Testis (tissue), 2 donors: ENCODE data around the gene IKZF3.

Experiments used
- POLR2A ChIP-seq: fragments of 450-650 bp; IDR thresholded peaks from one replicate; pipeline ENCODE4 v1.6.1; 2017; ENCODE audit warnings: antibody characterized with exemption, mild to moderate bottlenecking, moderate library complexity
- TF ChIP-seq, protein P1 (sequence below), 3 experiments: fragments of 450-650 bp in 2 of 3; fragments of 200-600 bp in 1 of 3; sonication (generic) in 1 of 3; IDR thresholded peaks; one replicate each; pipeline ENCODE4 v1.5.1; 2016 to 2019; ENCODE audit warnings: antibody characterized with exemption in 3 of 3, mild to moderate bottlenecking in 2 of 3, moderate library complexity in 1 of 3

DNA sequence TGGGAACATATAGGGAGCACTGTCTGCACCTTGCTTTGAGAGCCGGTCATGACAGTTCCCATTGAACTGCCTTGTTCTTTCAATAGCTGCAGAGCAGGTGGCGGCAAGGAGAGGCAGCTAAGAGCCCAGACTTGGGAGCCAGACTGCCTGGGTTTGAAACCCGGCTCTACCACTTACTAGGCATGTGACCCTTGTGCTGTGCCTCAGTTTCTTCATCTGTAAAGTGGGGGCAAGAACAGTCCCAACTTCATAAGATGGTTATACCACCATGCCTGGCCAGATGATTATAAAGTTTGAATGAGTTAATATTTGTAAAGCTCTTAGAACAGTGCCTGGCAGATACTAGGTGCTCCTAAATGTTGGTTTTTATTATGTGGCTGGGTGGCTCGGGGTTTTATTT is 149.9 kb downstream of the IKZF3 start:
- TF ChIP-seq POLR2A = no peak
- TF ChIP-seq, protein P1, sequence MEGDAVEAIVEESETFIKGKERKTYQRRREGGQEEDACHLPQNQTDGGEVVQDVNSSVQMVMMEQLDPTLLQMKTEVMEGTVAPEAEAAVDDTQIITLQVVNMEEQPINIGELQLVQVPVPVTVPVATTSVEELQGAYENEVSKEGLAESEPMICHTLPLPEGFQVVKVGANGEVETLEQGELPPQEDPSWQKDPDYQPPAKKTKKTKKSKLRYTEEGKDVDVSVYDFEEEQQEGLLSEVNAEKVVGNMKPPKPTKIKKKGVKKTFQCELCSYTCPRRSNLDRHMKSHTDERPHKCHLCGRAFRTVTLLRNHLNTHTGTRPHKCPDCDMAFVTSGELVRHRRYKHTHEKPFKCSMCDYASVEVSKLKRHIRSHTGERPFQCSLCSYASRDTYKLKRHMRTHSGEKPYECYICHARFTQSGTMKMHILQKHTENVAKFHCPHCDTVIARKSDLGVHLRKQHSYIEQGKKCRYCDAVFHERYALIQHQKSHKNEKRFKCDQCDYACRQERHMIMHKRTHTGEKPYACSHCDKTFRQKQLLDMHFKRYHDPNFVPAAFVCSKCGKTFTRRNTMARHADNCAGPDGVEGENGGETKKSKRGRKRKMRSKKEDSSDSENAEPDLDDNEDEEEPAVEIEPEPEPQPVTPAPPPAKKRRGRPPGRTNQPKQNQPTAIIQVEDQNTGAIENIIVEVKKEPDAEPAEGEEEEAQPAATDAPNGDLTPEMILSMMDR (IDR thresholded peaks at IDR 0.05) = no peak
